Uterus (tissue), 2 donors: ENCODE data around the gene SPP1.

ENCODE experiments used
- CTCF ChIP-seq, 4 experiments: fragments of 200-600 bp in 2 of 4; fragments of 450-650 bp in 2 of 4; sonication (generic) in 2 of 4; IDR thresholded peaks; one replicate each; pipeline ENCODE4 v1.5.1; 2016 to 2019; ENCODE audit warnings: antibody characterized with exemption in 4 of 4, mild to moderate bottlenecking in 2 of 4, moderate library complexity in 1 of 4
- POLR2A ChIP-seq, 2 donors: fragments of 450-650 bp; IDR thresholded peaks; one replicate each; pipeline ENCODE4 v1.6.1; 2016; ENCODE audit warnings: antibody characterized with exemption in 2 of 2, mild to moderate bottlenecking in 1 of 2, moderate library complexity in 1 of 2

GRCh38 chr4:88007304-88008121 is 32.0 kb downstream of the SPP1 start, which contains the start of gene PKD2:
- TF ChIP-seq CTCF (IDR thresholded peaks at IDR 0.05) (peak in 1 of 4 experiments; percentile 6), POLR2A (IDR thresholded peaks at IDR 0.05) (peak; percentile 91 to 96)
